Sigmoid colon (tissue), 4 donors: ENCODE measurements around the gene FMN2.

Experiments
- POLR2AphosphoS5 ChIP-seq, 4 donors: sonication (generic); formaldehyde crosslinking; IDR thresholded peaks; one replicate each; pipeline ENCODE4 v1.6.1; 2017; ENCODE audit warnings: antibody characterized with exemption in 4 of 4
- TF ChIP-seq, protein P1 (sequence below), 4 experiments: fragments of 450-650 bp in 3 of 4; fragments of 200-600 bp in 1 of 4; IDR thresholded peaks; one replicate each; pipeline ENCODE4 v1.5.1; 2016 to 2019; ENCODE audit warnings: antibody characterized with exemption in 4 of 4, mild to moderate bottlenecking in 3 of 4, moderate library complexity in 2 of 4

DNA sequence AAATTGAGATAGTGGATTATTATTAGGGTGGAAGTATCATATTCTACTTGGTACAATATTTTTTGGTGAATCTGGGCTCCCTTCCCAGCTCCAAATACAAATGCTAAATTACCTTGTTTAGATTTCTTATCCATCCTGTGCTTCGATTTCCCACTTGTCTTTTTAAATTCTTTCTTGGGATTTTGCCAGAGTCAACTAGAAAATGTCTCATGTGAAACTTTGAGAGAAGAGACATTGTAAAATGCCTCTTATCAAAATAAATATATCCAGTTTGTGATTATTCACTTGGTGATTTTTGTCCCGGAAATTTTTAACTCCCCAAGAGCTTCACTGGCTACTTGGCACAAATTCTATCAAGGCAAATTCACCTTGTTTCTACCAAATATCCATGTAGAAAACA lies 202.0 kb downstream of the FMN2 start:
- TF ChIP-seq, protein P1, sequence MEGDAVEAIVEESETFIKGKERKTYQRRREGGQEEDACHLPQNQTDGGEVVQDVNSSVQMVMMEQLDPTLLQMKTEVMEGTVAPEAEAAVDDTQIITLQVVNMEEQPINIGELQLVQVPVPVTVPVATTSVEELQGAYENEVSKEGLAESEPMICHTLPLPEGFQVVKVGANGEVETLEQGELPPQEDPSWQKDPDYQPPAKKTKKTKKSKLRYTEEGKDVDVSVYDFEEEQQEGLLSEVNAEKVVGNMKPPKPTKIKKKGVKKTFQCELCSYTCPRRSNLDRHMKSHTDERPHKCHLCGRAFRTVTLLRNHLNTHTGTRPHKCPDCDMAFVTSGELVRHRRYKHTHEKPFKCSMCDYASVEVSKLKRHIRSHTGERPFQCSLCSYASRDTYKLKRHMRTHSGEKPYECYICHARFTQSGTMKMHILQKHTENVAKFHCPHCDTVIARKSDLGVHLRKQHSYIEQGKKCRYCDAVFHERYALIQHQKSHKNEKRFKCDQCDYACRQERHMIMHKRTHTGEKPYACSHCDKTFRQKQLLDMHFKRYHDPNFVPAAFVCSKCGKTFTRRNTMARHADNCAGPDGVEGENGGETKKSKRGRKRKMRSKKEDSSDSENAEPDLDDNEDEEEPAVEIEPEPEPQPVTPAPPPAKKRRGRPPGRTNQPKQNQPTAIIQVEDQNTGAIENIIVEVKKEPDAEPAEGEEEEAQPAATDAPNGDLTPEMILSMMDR (IDR thresholded peaks at IDR 0.05) = no peak
- no peak for TF ChIP-seq POLR2AphosphoS5 (IDR thresholded peaks at IDR 0.05)
